HepG2 (cell line): ENCODE measurements around the gene MFNG. TPM values are rescaled to one million over a fixed set of nuclear protein-coding genes. Genes with fewer than 3 reads are reported as not detected.

ENCODE experiments used
- ESRRA ChIP-seq: sonication (generic); formaldehyde crosslinking; IDR thresholded peaks from 2 replicates; pipeline ENCODE4 v1.5.1; 2020; ENCODE audit warnings: mild to moderate bottlenecking, low read depth, missing genetic modification reagents
- HBP1 ChIP-seq: IDR thresholded peaks from 2 replicates; pipeline ENCODE4 v1.6.1; 2016; ENCODE audit warnings: low read depth, control low read depth
- KAT2B ChIP-seq: fragments of 150-350 bp; IDR thresholded peaks from 2 replicates; pipeline ENCODE4 v1.6.1; 2014; ENCODE audit warnings: low read depth, low read length, borderline replicate concordance
- KDM2A ChIP-seq: sonication (generic); formaldehyde crosslinking; IDR thresholded peaks from 2 replicates; pipeline ENCODE4 v1.4.0; 2020; ENCODE audit warnings: low read depth, missing genetic modification reagents, borderline replicate concordance
- MEIS1 ChIP-seq: sonication (generic); formaldehyde crosslinking; IDR thresholded peaks from 2 replicates; pipeline ENCODE4 v1.9.0; 2021; ENCODE audit warnings: mild to moderate bottlenecking, missing genetic modification reagents, moderate library complexity, borderline replicate concordance
- MYC ChIP-seq: sonication (generic); formaldehyde crosslinking; IDR thresholded peaks from 2 replicates; pipeline ENCODE4 v1.9.0; 2021; ENCODE audit warnings: missing genetic modification reagents, borderline replicate concordance
- PATZ1 ChIP-seq: sonication (generic); formaldehyde crosslinking; IDR thresholded peaks from 2 replicates; pipeline ENCODE4 v1.4.0; 2020; ENCODE audit warnings: missing genetic modification reagents
- PCBP1 ChIP-seq: fragments of 200-400 bp; formaldehyde crosslinking; IDR thresholded peaks from 2 replicates; pipeline ENCODE4 v1.6.1; 2017; ENCODE audit warnings: mild to moderate bottlenecking, low read depth, low read length, borderline replicate concordance
- ZBTB10 ChIP-seq: sonication (generic); formaldehyde crosslinking; IDR thresholded peaks from 2 replicates; pipeline ENCODE4 v1.4.0; 2020; ENCODE audit warnings: missing genetic modification reagents, borderline replicate concordance
- ZBTB3 ChIP-seq: sonication (generic); formaldehyde crosslinking; IDR thresholded peaks from 2 replicates; pipeline ENCODE4 v1.4.0; 2020; ENCODE audit warnings: low read depth, mild to moderate bottlenecking, moderate library complexity, missing genetic modification reagents, borderline replicate concordance
- ZBTB39 ChIP-seq: sonication (generic); formaldehyde crosslinking; IDR thresholded peaks from 2 replicates; pipeline ENCODE4 v1.5.0; 2020; ENCODE audit warnings: missing genetic modification reagents
- ZC3H13 ChIP-seq: sonication (generic); formaldehyde crosslinking; IDR thresholded peaks from 2 replicates; pipeline ENCODE4 v1.8.1; 2023; ENCODE audit warnings: mild to moderate bottlenecking, missing genetic modification reagents, moderate library complexity
- ZFP36L1 ChIP-seq: sonication (generic); formaldehyde crosslinking; IDR thresholded peaks from 2 replicates; pipeline ENCODE4 v1.8.0; 2022; ENCODE audit warnings: mild to moderate bottlenecking, missing genetic modification reagents, moderate library complexity
- ZNF563 ChIP-seq: sonication (generic); formaldehyde crosslinking; IDR thresholded peaks from 2 replicates; pipeline ENCODE4 v1.8.0; 2022; ENCODE audit warnings: mild to moderate bottlenecking, moderate library complexity, missing genetic modification reagents
- ZNF597 ChIP-seq: sonication (generic); formaldehyde crosslinking; IDR thresholded peaks from 2 replicates; pipeline ENCODE4 v1.5.0; 2020; ENCODE audit warnings: missing genetic modification reagents
- ZNF674 ChIP-seq: sonication (generic); formaldehyde crosslinking; IDR thresholded peaks from 2 replicates; pipeline ENCODE4 v1.5.0; 2020; ENCODE audit warnings: low read depth, mild to moderate bottlenecking, missing genetic modification reagents
- polyA plus RNA-seq, 8 experiments: library from polyadenylated mRNA; depleted of rRNA in 3 of 8; stranded (reverse) in 7 of 8; unstranded in 1 of 8; fragments of >200 nt; fragmentation: Illumina TruSeq in 4 of 8; extraction: Trizol in 4 of 8; gene quantifications; 2 replicates each; pipeline versions ENCODE4 v1.2.1 to v1.2.3, GENCODE V29; 2011 to 2016; ENCODE audit warnings: low read depth in 4 of 8, missing spikeins in 1 of 8, mixed read lengths in 1 of 8; ENCODE audit not compliant: insufficient read depth in 1 of 8
- total RNA-seq, 5 experiments: library from RNA; depleted of rRNA; stranded (reverse); fragments of >200 nt; fragmentation: Illumina TruSeq; extraction: Trizol; gene quantifications; 2 replicates each; pipeline ENCODE4 v1.2.3, GENCODE V29; 2016; ENCODE audit warnings: low read depth in 1 of 5

MFNG gene
- total and polyA plus RNA-seq, 2 of the 13 experiments (the other 11 are each of a cell fraction or from before 2014, with no cell fraction given), result 1.0 to 11.7 TPM

- TF ChIP-seq ZBTB10, result no peak
- no peak for TF ChIP-seq HBP1 (CRISPR knock-in tag)
- no peak for TF ChIP-seq KDM2A (CRISPR knock-in tag)
- no peak for TF ChIP-seq PCBP1
- no peak for TF ChIP-seq ZFP36L1 (CRISPR knock-in tag)
- no peak for TF ChIP-seq ZNF674 (CRISPR knock-in tag)
- peak; percentile 26; the same call in 1 of the 2 replicates for TF ChIP-seq ZNF563 (CRISPR knock-in tag)
- no peak for TF ChIP-seq ZNF597 (CRISPR knock-in tag)
- no peak for TF ChIP-seq KAT2B
- no peak for TF ChIP-seq ESRRA (CRISPR knock-in tag)
- TF ChIP-seq ZBTB3 (CRISPR knock-in tag), result no peak
- no peak for TF ChIP-seq ZC3H13 (CRISPR knock-in tag)
- no peak for TF ChIP-seq MYC (CRISPR knock-in tag)
- no peak for TF ChIP-seq ZBTB39 (CRISPR knock-in tag)
- no peak for TF ChIP-seq MEIS1 (CRISPR knock-in tag)
- TF ChIP-seq PATZ1, result no peak
Observed at GRCh38 chr22:37462983-37463382, 23.2 kb downstream of the MFNG start (continued).
